HG03108 (cell line): Measurements from ENCODE around the gene SH2D5.

Experiments used
- ATAC-seq: cut with Tn5 transposase; IDR thresholded peaks from one replicate; pipeline ENCODE4 v1.9.1; 2021; ENCODE audit warnings: moderate library complexity; ENCODE audit not compliant: unreplicated experiment

SH2D5 gene

GRCh38 chr1:20715406-20715805 lies 17.1 kb downstream of the SH2D5 start:
- no peak for ATAC-seq

- no peak for ATAC-seq
Measured at GRCh38 chr1:20713440-20713839, 19.1 kb downstream of the SH2D5 start.

- no peak for ATAC-seq
Measured at GRCh38 chr1:20712215-20712577, 20.3 kb downstream of the SH2D5 start.

GRCh38 chr1:20711285-20712214 lies 21.0 kb downstream of the SH2D5 start:
- no peak for ATAC-seq

- ATAC-seq = no peak
Measured at GRCh38 chr1:20710469-20711284, 21.8 kb downstream of the SH2D5 start.

GRCh38 chr1:20709868-20710267 lies 22.6 kb downstream of the SH2D5 start:
- no peak for ATAC-seq

GRCh38 chr1:20708891-20709290 lies 23.6 kb downstream of the SH2D5 start:
- no peak for ATAC-seq

GRCh38 chr1:20708057-20708456 lies 24.4 kb downstream of the SH2D5 start:
- no peak for ATAC-seq

GRCh38 chr1:20706841-20707240 lies 25.7 kb downstream of the SH2D5 start:
- ATAC-seq = no peak

GRCh38 chr1:20705203-20705755 lies 27.2 kb downstream of the SH2D5 start:
- no peak for ATAC-seq

GRCh38 chr1:20704390-20705202 lies 27.9 kb downstream of the SH2D5 start:
- ATAC-seq = no peak

- ATAC-seq = no peak
Measured at GRCh38 chr1:20703124-20703756, 29.3 kb downstream of the SH2D5 start.

- no peak for ATAC-seq
Measured at GRCh38 chr1:20702416-20702815, 30.1 kb downstream of the SH2D5 start.

- ATAC-seq = no peak
Measured at GRCh38 chr1:20701847-20702246, 30.7 kb downstream of the SH2D5 start.

- no peak for ATAC-seq
Measured at GRCh38 chr1:20701446-20701845, 31.1 kb downstream of the SH2D5 start.

GRCh38 chr1:20700636-20701215 lies 31.8 kb downstream of the SH2D5 start:
- ATAC-seq = no peak

- no peak for ATAC-seq
Measured at GRCh38 chr1:20699558-20699957, 32.9 kb downstream of the SH2D5 start.

- no peak for ATAC-seq
Measured at GRCh38 chr1:20698195-20698910, 34.1 kb downstream of the SH2D5 start.

- ATAC-seq = no peak
Measured at GRCh38 chr1:20697563-20697962, 34.9 kb downstream of the SH2D5 start.
